Measurements from ENCODE around the gene URM1. TPM values are rescaled to one million over a fixed set of nuclear protein-coding genes. Genes with fewer than 3 reads are reported as not detected.

The URM1 gene
- total RNA-seq, 2 experiments from 2014 or later = 87.5 to 93.8 TPM

DNA sequence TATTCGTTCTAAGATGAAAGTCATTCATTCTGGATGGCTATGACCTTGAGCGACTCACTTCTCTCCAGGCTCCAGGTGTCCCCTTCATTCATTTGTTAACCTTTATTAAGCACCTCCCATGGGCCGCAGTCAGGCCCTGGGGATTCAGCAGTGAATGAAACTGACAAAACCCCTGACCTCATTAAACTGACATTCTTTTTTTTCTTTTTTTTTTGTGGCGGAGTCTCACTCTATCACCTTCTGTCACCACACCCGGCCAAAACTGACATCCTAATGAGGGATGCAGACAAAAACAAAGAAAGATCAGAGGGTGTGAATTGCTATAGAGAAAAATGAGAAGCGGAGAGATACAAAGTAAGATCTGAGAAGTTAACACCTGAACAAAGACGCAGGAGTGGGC lies 68.1 kb downstream of the URM1 start:
- ChIA-PET POLR2A (no interaction called here), CTCF (interaction anchor here (0.5 to 1.9 kb wide), 17 partner anchors 12 to 419 kb away, joined by 3 to 13 read pairs (median 3); partner anchors contain the start of genes ODF2 and URM1)

Other genes starting within 250 kb of the URM1 start
- gene PTGES2, start 243.6 kb upstream of the URM1 start, total RNA-seq = 10 to 100 TPM; 68.3 to 68.6 TPM
- gene LCN2, start 221.9 kb upstream of the URM1 start, total RNA-seq = not detected
- gene BBLN, start 211.1 kb upstream of the URM1 start, total RNA-seq = 10 to 100 TPM; 74.3 to 75.8 TPM
- 100 to 1,000 TPM; 115 to 119 TPM for gene CIZ1, start 179.8 kb upstream of the URM1 start, total RNA-seq
- under 1 TPM; 0.40 to 0.65 TPM for gene DNM1, start 168.0 kb upstream of the URM1 start, total RNA-seq
- 10 to 100 TPM; 34.0 to 35.2 TPM for gene GOLGA2, start 95.4 kb upstream of the URM1 start, total RNA-seq
- gene SWI5, start 95.1 kb upstream of the URM1 start, total RNA-seq = 10 to 100 TPM; 18.1 to 19.5 TPM
- 10 to 100 TPM; 45.2 to 47.8 TPM for gene TRUB2, start 48.9 kb upstream of the URM1 start, total RNA-seq
- 10 to 100 TPM; 47.5 to 52.3 TPM for gene COQ4, start 48.5 kb upstream of the URM1 start, total RNA-seq
- 10 to 100 TPM; 37.5 to 39.8 TPM for gene SLC27A4, start 30.8 kb upstream of the URM1 start, total RNA-seq
- gene CERCAM, start 49.5 kb downstream of the URM1 start, total RNA-seq = 1 to 10 TPM; 2.2 to 2.3 TPM
- 10 to 100 TPM; 72.4 to 73.4 TPM for gene ODF2, start 84.6 kb downstream of the URM1 start, total RNA-seq
- gene GLE1, start 133.3 kb downstream of the URM1 start, total RNA-seq = 10 to 100 TPM; 46.3 to 46.9 TPM
- gene SPTAN1, start 181.2 kb downstream of the URM1 start, total RNA-seq = 100 to 1,000 TPM; 162 to 166 TPM